GM12891 (cell line): ENCODE data around the gene VRK1.

Source experiments
- DNase-seq: peaks from one replicate; pipeline ENCODE4 v3.0.0; 2011; ENCODE audit warnings: low spot score; ENCODE audit not compliant: insufficient read length
- FAIRE-seq: peaks from 2 replicates; lab custom pipeline; 2011; peaks lifted over from hg19 to GRCh38; lab: Jason Lieb, UNC
- PAX5 ChIP-seq: IDR thresholded peaks from 2 replicates; pipeline ENCODE4 v1.6.1; 2011; ENCODE audit warnings: low read length, moderate library complexity, mild to moderate bottlenecking; ENCODE audit not compliant: insufficient read depth, severe bottlenecking
- POLR2A ChIP-seq: IDR thresholded peaks from 2 replicates; pipeline ENCODE4 v1.6.1; 2011; ENCODE audit warnings: low read depth, low read length, control low read depth
- POLR2AphosphoS5 ChIP-seq: IDR thresholded peaks from 2 replicates; pipeline ENCODE4 v1.6.1; 2011; ENCODE audit warnings: low read depth, low read length, control low read depth
- POU2F2 ChIP-seq: IDR thresholded peaks from 2 replicates; pipeline ENCODE4 v1.6.1; 2011; ENCODE audit warnings: low read depth, mild to moderate bottlenecking, control low read depth, low read length, moderate library complexity
- SPI1 ChIP-seq: IDR thresholded peaks from 2 replicates; pipeline ENCODE4 v1.6.1; 2011; ENCODE audit warnings: low read depth, low read length, control low read depth
- TAF1 ChIP-seq: IDR thresholded peaks from 2 replicates; pipeline ENCODE4 v1.6.1; 2011; ENCODE audit warnings: low read depth, low read length, control low read depth

VRK1 gene

DNA sequence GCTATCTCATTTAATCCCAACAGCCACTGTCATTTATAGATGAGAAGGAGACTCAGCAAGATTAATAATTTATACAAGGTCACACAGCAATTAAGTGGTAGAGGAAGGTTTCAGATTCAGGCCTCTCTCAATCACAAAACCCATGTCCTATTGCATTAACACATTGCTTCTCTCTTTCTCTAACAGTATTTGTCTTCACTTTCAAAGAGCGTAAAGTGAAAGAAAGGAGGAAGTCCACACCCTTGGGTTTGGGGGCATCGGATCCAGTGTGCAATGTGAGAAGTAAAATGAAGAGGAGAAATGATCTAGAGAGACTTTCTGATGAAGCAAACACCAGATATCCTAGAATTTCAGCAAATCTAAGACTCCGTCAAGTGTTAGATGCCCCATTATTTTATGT lies 7.0 kb upstream of the VRK1 start:
- no peak for FAIRE-seq
- TF ChIP-seq POU2F2 (no peak), TAF1 (no peak), POLR2AphosphoS5 (no peak), POLR2A (no peak), PAX5 (no peak), SPI1 (no peak)
- DNase-seq = no peak

DNA sequence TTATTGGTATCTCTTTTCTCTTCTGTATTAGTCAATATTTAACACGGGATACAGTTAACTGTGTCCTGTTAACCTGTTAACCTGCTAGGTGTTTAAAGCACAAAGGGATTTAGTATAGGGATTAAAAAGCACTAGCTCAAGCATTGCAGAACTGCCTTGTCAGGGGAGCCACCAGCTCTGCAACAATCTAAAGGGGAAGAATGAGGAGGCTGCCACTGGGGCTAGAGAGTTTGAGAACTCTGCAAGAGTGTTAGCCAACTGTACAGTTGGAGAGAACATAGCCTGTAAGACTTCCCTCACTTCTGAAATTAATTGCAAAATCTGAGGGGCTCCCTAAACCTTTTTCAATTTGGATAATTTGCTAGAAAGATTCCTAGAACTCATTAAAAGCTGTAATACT lies 6.5 kb upstream of the VRK1 start:
- FAIRE-seq (no peak), DNase-seq (no peak)
- no peak for TF ChIP-seq PAX5
- no peak for TF ChIP-seq TAF1
- TF ChIP-seq POLR2AphosphoS5 = no peak
- TF ChIP-seq POLR2A = no peak
- TF ChIP-seq POU2F2 = no peak
- TF ChIP-seq SPI1 = no peak

- DNase-seq = no peak
- no peak for FAIRE-seq
- TF ChIP-seq TAF1 (no peak), POLR2AphosphoS5 (no peak), POLR2A (no peak), POU2F2 (no peak), PAX5 (no peak), SPI1 (no peak)
These were observed 5.2 kb upstream of the VRK1 start for GRCh38 chr14:96792003-96792402.

DNA sequence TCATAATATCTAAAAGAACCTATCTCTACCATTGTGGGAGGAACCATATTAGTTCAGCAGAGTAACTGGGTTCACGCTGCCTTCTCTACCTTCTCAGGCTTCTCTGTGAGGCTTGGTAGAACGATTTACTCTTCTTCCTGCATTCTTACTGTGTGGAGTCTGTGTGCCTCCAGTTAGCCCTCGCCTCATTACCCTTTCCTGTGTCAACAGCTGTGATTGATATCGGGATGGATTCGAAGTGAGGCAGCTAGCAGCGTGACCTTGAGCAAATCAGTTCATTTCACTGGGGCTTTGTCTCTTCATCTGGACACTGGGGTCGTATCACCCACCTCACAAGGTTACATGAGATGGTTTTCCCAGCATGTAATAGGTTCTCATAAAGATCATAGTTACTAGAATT lies 4.6 kb upstream of the VRK1 start:
- TF ChIP-seq POLR2A (no peak), TAF1 (no peak), PAX5 (no peak), SPI1 (no peak), POU2F2 (no peak), POLR2AphosphoS5 (no peak)
- FAIRE-seq (no peak), DNase-seq (no peak)

GRCh38 chr14:96793547-96793946 lies 3.6 kb upstream of the VRK1 start:
- FAIRE-seq (no peak), DNase-seq (no peak)
- TF ChIP-seq POLR2A (no peak), PAX5 (no peak), SPI1 (no peak), POLR2AphosphoS5 (no peak)

DNA sequence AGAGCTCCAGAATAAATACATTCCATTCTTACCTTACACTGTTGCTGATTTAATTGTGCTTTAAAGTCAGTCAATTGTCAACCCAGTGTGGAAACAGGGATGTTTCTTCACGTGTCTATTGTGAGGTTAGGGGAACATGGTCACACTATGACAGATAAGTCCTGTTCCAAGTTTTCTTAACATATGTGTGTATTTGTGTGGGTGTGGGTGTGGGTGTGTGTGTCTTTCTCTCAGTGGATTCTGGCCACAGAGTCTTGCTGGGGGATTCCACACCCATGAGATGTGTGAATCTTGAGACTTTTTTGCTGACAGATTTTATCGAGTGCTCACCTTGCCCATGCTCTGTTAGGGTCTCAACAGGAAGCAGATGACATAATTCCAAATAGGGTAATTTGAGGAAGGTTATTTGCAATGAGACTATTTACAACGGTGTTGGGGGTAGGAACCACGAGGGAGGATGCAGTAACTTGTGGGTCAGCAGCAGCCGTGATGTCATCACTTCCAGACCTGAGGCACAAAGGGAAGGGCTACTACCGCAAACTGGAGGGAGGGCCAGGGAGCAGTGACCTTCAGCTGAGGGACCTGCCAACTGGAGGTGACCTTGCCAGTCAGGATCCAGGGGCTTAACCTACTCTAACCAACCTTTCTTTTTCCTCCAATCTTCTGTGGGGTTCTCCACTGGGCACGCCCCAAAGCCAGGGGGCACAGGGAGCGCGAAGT lies 1.9 kb upstream of the VRK1 start:
- FAIRE-seq = no peak
- DNase-seq = no peak
- TF ChIP-seq TAF1 (no peak), POLR2A (no peak), POLR2AphosphoS5 (no peak), PAX5 (no peak), POU2F2 (no peak), SPI1 (no peak)

- TF ChIP-seq SPI1 (no peak), POLR2A (no peak), TAF1 (no peak), POU2F2 (0 out of 2 replicates have a peak, but pooled peaks have one; percentile 33), PAX5 (no peak), POLR2AphosphoS5 (peak; percentile 21)
- FAIRE-seq (peak; percentile 75), DNase-seq (peak; percentile 24)
These were observed 584 bp downstream of the VRK1 start for GRCh38 chr14:96797582-96798349.

DNA sequence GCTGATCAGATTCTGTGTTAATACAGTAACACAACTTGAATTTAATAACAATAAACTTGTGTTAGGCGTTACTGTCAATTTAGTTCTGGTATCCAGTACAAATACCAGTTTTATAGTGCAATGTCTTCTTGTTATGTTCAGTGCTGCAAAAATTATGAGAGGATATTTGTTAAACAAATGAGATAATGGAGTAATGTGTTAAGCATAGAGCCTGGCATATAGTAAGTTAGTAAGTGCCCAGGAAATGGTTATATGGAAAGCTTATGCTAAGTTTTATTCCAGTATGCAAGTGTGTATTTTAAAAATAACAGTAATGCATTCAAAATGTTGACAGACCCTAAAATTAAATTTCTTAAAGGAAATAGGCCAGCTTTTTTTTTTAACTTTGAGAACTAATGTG lies 1.8 kb downstream of the VRK1 start:
- no peak for TF ChIP-seq POU2F2
- TF ChIP-seq PAX5 = no peak
- TF ChIP-seq SPI1 = no peak
- TF ChIP-seq POLR2A = no peak
- TF ChIP-seq TAF1 = no peak
- TF ChIP-seq POLR2AphosphoS5 = no peak
- no peak for FAIRE-seq
- no peak for DNase-seq

- FAIRE-seq (no peak), DNase-seq (no peak)
- TF ChIP-seq TAF1 (no peak), POLR2AphosphoS5 (no peak), PAX5 (no peak), SPI1 (no peak), POU2F2 (no peak), POLR2A (no peak)
These were observed 2.4 kb downstream of the VRK1 start for GRCh38 chr14:96799489-96800054.

DNA sequence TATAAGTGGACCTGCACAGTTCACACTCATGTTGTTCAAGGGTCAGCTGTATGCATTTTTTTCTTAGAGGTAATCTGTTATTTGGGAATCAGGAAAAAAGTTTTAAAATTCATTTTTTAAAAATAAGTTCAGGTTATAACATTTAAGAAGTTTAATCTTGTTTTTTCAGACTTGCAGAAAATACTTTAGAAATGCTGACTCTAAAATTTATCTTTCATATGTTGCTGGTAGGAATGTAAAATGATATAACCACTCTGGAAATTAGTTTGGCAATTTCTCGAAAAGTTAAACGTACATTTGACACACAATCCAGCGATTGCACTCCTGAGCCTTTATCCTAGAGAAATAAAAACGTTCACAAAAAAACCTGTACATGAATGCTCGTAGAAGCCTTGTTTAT lies 4.7 kb downstream of the VRK1 start:
- no peak for DNase-seq
- TF ChIP-seq POU2F2 = no peak
- no peak for TF ChIP-seq POLR2AphosphoS5
- no peak for TF ChIP-seq SPI1
- TF ChIP-seq TAF1 = no peak
- TF ChIP-seq PAX5 = no peak
- TF ChIP-seq POLR2A = no peak
- no peak for FAIRE-seq
